ENCODE measurements around the gene THAP3. TPM values are rescaled to one million over a fixed set of nuclear protein-coding genes. Genes with fewer than 3 reads are reported as not detected.

The THAP3 gene
- total and polyA plus RNA-seq, 9 of the 15 experiments (the other 6 are each of a cell fraction or from before 2014, with no cell fraction given), result 1.9 to 31.2 (median 18.2) TPM

GRCh38 chr1:6622396-6623152 lies 2.1 kb upstream of the THAP3 start (continued):
- TF ChIP-seq ZBTB40 (IDR thresholded peaks at IDR 0.05) (no peak), ZBTB40 (CRISPR knock-in tag; IDR thresholded peaks at IDR 0.05) (no peak), MITF (IDR thresholded peaks at IDR 0.05) (no peak), CBX2 (IDR thresholded peaks at IDR 0.05; ENCODE audit: insufficient read depth, low read length, poor library complexity, severe bottlenecking) (no peak), PTTG1 (tag; IDR thresholded peaks at IDR 0.05; ENCODE audit: low read depth) (no peak), ZNF133 (CRISPR knock-in tag; IDR thresholded peaks at IDR 0.05) (no peak)

Data from K562 (cell line).